Pancreas (tissue), 10 donors: ENCODE measurements around the gene PJA1. TPM values are rescaled to one million over a fixed set of nuclear protein-coding genes. Genes with fewer than 3 reads are reported as not detected.

ENCODE experiments used
- ATAC-seq, 4 donors: fragments of 200-7000 bp; cut with Tn5 transposase; one replicate each; pipeline versions ENCODE4 v1.8.0 to v1.9.1; 2020; ENCODE audit warnings: mild to moderate bottlenecking in 4 of 4, moderate library complexity in 4 of 4
- DNase-seq, 6 donors: peaks; one replicate each; pipeline ENCODE4 v3.0.0-alpha.2; 2020
- FAIRE-seq: peaks from 2 replicates; lab custom pipeline; 2012; peaks lifted over from hg19 to GRCh38; lab: Jason Lieb, UNC
- H3K27ac ChIP-seq, 4 donors: fragments of 200-600 bp; sonication (generic); 1 replicate in 3 of 4; 2 replicates in 1 of 4; pipeline versions ENCODE4 v1.5.0 to v1.8.0; 2020
- H3K27me3 ChIP-seq, 4 donors: fragments of 200-600 bp; one replicate each; pipeline ENCODE4 v1.8.0; 2021
- H3K36me3 ChIP-seq, 3 donors: fragments of 200-600 bp; sonication (generic) in 1 of 3; one replicate each; pipeline versions ENCODE4 v1.5.0 to v1.8.0; 2020 to 2021
- H3K4me1 ChIP-seq, 3 donors: fragments of 200-600 bp; one replicate each; pipeline ENCODE4 v1.8.0; 2021
- H3K4me3 ChIP-seq, 4 donors: fragments of 200-600 bp; sonication (generic) in 2 of 4; one replicate each; pipeline versions ENCODE4 v1.5.0 to v1.8.0; 2020 to 2021
- H3K9me3 ChIP-seq, 4 donors: fragments of 200-600 bp; one replicate each; pipeline ENCODE4 v1.8.0; 2021
- WGBS, 2 donors: extraction: QIAGEN DNeasy Blood & Tissue Kit; methylation state at CpG; one replicate each; pipeline ENCODE4 v1.1.7; 2013; 5-methylcytosine and 5-hydroxymethylcytosine counted together
- intact Hi-C, 3 donors: fragments of 100-400 bp; cut with DNase I; formaldehyde crosslinking; loops; one replicate each; pipeline versions ENCODE4 v1.11.1 to v1.14.2; 2022
- polyA plus RNA-seq, 2 donors: library from polyadenylated mRNA; stranded (reverse); fragments of 200-250 nt; gene quantifications; one replicate each; pipeline ENCODE4 v1.2.3, GENCODE V29; 2013
- total RNA-seq, 6 donors: library from RNA; stranded (reverse); fragmentation: NEBNext Ultra II Directional in 4 of 6; extraction: Animal tissue kit (Norgen Biotek cat#: 25700) in 4 of 6; gene quantifications; one replicate each; pipeline versions ENCODE4 v1.2.1 to v1.2.4, GENCODE V29; 2021 to 2023
- TF ChIP-seq, protein P1 (sequence below), 4 donors: fragments of 200-600 bp; sonication (generic) in 3 of 4; IDR thresholded peaks; one replicate each; pipeline versions ENCODE4 v1.5.0 to v1.8.0; 2021; ENCODE audit warnings: antibody characterized with exemption in 4 of 4
- donor health status: healthy with polysubstance abuse.
- donor health status: DM: no; HTN: no; CAD: no; lungs with moderate emphysema.
- donor health status: DM: no; HTN: no; CAD: no.
- donor health status: control.
- donor health status: control.
- donor health status: Bipolar disorder and iron deficiency.
- donor health status: DM: yes; HTN: yes; CAD: no.
- donor health status: DM: no; HTN: no; CAD: no.
- donor health status: DM: no; HTN: no; CAD: no.
- donor health status: DM: yes; HTN: yes; CAD: no.

Gene PJA1
- total and polyA plus RNA-seq, 8 donors, result 5.4 to 20.0 (median 8.8) TPM

- WGBS, 2 donors, result 85 to 90% methylated on average over 12 of the region's 12 CpGs
- Histone ChIP-seq H3K27ac (no peak overlapping the region), H3K36me3 (no peaks in the 10 kb centered on the region), H3K4me3 (no peak overlapping the region), H3K9me3 (no peaks in the 10 kb centered on the region), H3K4me1 (no peaks in the 10 kb centered on the region), H3K27me3 (peaks cover 0 to 3% (median 0%) of the 10 kb centered on the region in 4 donors)
- FAIRE-seq (no peak), DNase-seq (peak in 2 of 6 donors; percentile 27 to 35), ATAC-seq (no peak)
- TF ChIP-seq, protein P1, sequence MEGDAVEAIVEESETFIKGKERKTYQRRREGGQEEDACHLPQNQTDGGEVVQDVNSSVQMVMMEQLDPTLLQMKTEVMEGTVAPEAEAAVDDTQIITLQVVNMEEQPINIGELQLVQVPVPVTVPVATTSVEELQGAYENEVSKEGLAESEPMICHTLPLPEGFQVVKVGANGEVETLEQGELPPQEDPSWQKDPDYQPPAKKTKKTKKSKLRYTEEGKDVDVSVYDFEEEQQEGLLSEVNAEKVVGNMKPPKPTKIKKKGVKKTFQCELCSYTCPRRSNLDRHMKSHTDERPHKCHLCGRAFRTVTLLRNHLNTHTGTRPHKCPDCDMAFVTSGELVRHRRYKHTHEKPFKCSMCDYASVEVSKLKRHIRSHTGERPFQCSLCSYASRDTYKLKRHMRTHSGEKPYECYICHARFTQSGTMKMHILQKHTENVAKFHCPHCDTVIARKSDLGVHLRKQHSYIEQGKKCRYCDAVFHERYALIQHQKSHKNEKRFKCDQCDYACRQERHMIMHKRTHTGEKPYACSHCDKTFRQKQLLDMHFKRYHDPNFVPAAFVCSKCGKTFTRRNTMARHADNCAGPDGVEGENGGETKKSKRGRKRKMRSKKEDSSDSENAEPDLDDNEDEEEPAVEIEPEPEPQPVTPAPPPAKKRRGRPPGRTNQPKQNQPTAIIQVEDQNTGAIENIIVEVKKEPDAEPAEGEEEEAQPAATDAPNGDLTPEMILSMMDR (IDR thresholded peaks at IDR 0.05), result no peak
- intact Hi-C loops, result no loop called here
These were observed 22.3 kb downstream of the PJA1 start for GRCh38 chrX:69142788-69143469.

GRCh38 chrX:69140837-69141236, 24.4 kb downstream of the PJA1 start:
- 75 to 77% methylated on average over 5 of the region's 5 CpGs for WGBS, 2 donors
- DNase-seq (peak in 1 of 6 donors; percentile 43), ATAC-seq (no peak), FAIRE-seq (no peak)
- Histone ChIP-seq H3K27me3 (no peaks in the 10 kb centered on the region), H3K4me3 (no peak overlapping the region), H3K4me1 (no peaks in the 10 kb centered on the region), H3K9me3 (no peaks in the 10 kb centered on the region), H3K27ac (no peak overlapping the region), H3K36me3 (no peaks in the 10 kb centered on the region)
- TF ChIP-seq, protein P1 (IDR thresholded peaks at IDR 0.05), result no peak
- intact Hi-C loops, result no loop called here

GRCh38 chrX:69139516-69139915, 25.7 kb downstream of the PJA1 start:
- no peaks in the 10 kb centered on the region for H3K4me1 ChIP-seq
- H3K27me3 ChIP-seq, result no peaks in the 10 kb centered on the region
- FAIRE-seq (no peak), ATAC-seq (no peak), DNase-seq (peak in 1 of 6 donors; percentile 43)
- no peak overlapping the region for H3K27ac ChIP-seq
- H3K9me3 ChIP-seq, result no peaks in the 10 kb centered on the region
- H3K36me3 ChIP-seq, result no peaks in the 10 kb centered on the region
- no peak overlapping the region for H3K4me3 ChIP-seq
- WGBS, 2 donors, result 82 to 91% methylated on average over 10 of the region's 10 CpGs
- intact Hi-C loops, result no loop called here
- TF ChIP-seq, protein P1 (IDR thresholded peaks at IDR 0.05), result no peak

GRCh38 chrX:69138512-69138911, 26.7 kb downstream of the PJA1 start:
- 63% methylated on average over 3 of the region's 3 CpGs for WGBS, 2 donors
- Histone ChIP-seq H3K27me3 (no peaks in the 10 kb centered on the region), H3K4me1 (no peaks in the 10 kb centered on the region), H3K4me3 (no peak overlapping the region), H3K27ac (no peak overlapping the region), H3K9me3 (no peaks in the 10 kb centered on the region), H3K36me3 (no peaks in the 10 kb centered on the region)
- DNase-seq (peak in 1 of 6 donors; percentile 21), ATAC-seq (no peak), FAIRE-seq (no peak)
- TF ChIP-seq, protein P1 (IDR thresholded peaks at IDR 0.05), result no peak
- intact Hi-C loops, result no loop called here

DNA sequence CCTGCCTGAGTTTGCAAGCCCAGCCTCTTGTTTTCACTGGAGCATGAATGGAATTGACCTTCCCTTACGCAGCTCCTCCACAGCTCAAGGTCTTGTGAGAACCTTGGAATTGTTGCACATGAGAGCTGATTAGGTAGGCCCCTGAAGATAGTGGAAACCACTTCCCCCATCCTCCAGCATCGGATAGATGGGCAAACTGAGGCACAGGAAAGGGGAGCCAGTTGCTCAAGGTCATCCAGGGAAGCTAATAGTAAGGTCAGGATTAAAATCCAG, 27.2 kb downstream of the PJA1 start:
- H3K27ac ChIP-seq, result no peak overlapping the region
- FAIRE-seq (no peak), ATAC-seq (peak in 1 of 4 donors; percentile 18), DNase-seq (no peak)
- intact Hi-C loops, result no loop called here
- WGBS, 2 donors, result 34 to 47% methylated on average over 2 of the region's 2 CpGs
- TF ChIP-seq, protein P1 (IDR thresholded peaks at IDR 0.05), result no peak
- no peaks in the 10 kb centered on the region for H3K4me1 ChIP-seq
- no peak overlapping the region for H3K4me3 ChIP-seq
- H3K9me3 ChIP-seq, result no peaks in the 10 kb centered on the region
- H3K36me3 ChIP-seq, result no peaks in the 10 kb centered on the region
- no peaks in the 10 kb centered on the region for H3K27me3 ChIP-seq
